ENCODE data around the gene HMGB1.

HMGB1 gene

GRCh38 chr13:30465593-30466357 lies at the start of gene HMGB1:
TSS of gene HMGB1 (minus strand) at chr13:30465936. CDS start at chr13:30463680, 2,256 bp downstream.
- peak; percentile 89 to 93 for DNase-seq (ENCODE audit: low read depth in 2 of 2)

DNA sequence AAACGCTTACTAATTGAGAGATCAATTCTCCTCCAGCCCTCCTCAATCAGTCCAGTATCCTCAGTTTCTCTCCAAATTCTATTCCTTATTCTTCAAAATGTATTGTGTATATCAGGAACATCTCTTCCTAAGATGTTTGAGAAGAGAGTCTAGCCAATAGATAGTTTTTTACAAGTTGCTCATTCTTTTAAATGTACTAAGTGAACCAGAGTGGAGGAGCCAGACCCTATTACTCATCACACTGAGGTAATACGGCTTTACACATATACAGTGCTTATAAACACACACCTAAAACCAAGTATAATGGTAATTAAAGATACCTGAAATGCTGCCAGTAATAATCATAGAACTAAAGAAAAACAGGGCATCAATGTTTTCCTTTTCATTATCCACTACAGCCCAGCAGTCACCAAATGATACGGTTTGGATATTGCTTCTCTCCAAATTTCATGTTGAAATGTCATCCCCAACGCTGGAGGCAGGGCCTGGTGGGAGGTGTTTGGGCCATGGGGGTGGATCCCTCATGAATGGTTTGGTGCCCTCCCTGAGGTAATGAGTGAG lies 45.2 kb upstream of the HMGB1 start:
- no peak for DNase-seq (ENCODE audit: low read depth in 2 of 2)

DNA sequence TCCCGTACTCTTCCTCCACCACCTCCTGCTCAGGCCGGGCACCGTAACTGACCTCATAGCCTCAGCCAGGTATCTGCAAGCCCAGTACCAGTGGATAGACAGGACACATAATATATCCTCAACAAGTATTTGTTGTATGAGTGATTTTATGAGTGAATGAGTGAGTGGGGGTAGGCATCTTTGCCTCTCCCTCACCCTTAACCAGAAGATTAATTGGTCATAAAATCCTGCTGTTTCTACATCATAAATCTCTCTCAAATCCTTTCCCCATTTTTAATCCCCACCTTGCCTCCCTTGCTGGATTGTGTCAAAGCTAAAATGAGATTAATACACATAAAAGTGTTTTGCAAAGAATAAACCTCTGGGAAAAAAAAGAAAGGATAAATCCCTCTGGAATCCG lies 44.4 kb upstream of the HMGB1 start:
- no peak for DNase-seq (ENCODE audit: low read depth in 2 of 2)

DNA sequence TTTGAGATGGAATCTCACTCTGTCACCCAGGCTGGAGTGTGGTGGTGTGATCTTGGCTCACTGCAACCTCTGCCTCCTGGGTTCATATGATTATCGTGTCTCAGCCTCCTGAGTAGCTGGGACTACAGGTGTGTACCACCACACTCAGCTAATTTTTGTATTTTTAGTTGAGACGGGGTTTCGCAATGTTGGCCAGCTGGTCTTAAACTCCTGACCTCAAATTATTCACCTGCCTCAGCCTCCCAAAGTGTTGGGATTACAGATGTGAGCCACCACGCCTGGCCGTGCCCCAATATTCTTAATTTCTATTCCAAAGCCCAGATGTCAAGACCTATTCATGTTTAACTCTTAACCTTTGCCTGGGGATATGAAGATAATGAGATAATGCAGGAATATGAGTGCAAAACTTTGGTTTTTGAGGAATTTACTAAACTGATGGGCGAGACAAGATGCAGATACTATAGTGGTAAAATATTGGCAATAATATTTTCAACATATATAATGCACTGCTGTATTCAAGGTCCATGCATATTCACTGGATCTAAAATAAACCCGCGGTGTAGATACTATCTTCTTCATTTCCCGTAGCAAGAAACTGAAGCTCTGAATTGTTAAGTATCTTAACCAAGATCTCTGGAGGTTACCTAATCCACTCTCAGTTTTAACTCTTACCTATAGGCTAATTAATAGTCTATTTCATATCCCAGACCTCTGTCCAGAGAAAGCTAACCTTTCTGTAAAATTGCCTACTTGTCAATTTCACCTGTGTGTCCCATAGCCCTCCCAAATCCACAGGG lies 43.7 kb upstream of the HMGB1 start:
- no peak for DNase-seq (ENCODE audit: low read depth in 2 of 2)

DNA sequence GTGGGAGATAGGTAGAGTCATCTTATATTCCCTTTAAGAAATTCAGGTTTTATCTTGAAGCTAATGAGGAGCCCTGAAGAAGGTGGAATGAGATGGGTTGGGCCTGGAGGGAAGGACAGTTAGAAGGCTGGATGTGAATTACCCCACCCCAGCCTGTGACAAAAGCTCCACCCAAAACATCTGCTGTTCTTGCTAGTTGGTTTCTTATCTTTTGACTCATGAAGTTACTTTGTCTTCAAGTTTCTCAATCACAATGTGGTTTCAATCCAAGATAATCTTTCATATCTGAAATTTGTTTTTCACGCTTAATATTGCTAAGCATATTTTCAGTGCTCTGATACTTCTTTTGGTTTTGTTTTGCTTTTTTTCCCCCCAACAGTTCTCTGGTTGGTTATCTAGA lies 38.3 kb upstream of the HMGB1 start:
- peak in 1 of 2 donors; percentile 2 for DNase-seq (ENCODE audit: low read depth in 2 of 2)

DNA sequence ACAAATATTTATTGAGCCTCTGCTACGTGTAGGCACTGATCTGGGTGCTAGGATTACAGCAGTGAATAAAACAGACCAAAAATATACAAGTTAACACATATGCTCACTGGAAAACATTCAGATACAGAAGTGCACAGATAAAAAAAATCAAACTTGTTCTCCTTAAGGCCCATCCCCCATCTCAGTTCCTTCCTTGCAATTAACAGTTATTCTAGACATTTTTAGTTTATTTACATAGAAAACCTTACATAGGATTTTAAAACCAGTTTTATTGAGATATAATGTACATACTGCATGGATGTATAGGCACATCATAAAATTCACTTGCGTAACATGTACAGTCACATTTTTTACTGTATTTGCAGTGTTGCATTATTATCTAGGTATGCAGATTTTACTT lies 36.5 kb upstream of the HMGB1 start:
- DNase-seq (ENCODE audit: low read depth in 2 of 2), result no peak

DNA sequence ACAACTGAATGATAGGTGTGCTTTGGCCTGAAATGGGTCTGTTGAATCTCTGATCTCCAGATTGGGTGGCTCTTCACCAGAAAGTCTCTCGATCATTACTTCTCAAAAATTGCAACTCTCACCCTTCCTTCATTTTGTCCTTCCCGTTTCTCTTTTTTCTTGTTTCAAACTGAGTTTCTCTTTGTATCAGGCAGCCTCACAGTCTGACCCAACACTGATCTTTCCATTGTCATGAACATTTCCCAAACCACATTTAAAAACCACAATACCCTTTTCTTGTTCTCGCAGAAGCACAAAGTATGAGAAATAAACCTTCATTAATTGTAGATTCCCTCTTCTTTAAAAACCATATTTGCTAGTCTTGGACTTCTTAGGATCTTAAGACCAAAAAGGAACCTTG lies 33.6 kb upstream of the HMGB1 start:
- no peak for DNase-seq (ENCODE audit: low read depth in 2 of 2)

DNA sequence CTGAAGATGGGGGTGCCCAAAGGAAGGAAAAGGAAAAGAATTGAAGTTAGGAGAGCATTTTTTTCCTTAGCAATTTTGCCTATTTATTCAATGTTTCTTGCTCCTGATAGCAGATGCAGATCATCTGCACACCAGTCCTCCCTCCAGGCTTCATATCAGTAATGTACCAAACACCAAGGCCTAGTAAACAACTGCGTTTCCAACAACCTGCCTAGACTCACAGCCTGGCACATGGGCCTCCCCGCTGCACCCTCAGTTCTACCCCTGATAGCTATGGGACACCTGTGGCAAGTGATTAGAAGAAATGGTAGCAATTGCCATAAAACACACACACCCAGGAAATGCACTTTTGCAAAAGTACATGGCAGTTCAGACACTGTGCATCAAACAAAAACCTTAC lies 30.4 kb upstream of the HMGB1 start:
- no peak for DNase-seq (ENCODE audit: low read depth in 2 of 2)

DNA sequence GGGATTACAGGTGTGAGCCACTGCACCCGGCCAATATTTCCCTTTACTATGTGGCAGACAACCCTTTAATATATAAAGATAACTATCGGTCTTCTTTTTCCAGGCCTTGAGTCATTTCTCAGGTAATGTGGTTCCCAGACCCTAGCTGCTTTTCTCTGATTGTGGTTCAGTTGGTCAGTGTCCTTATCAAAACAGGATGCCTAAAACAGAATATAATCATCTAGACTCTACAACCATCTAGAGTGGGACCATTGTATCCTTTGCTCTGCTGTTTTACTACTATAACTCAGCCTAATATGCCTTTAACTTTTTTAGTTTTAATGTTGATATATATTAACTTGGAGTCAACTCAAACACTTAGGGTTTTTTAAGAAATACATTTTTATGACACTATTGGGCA lies 30.0 kb upstream of the HMGB1 start:
- no peak for DNase-seq (ENCODE audit: low read depth in 2 of 2)

- DNase-seq (ENCODE audit: low read depth in 2 of 2), result no peak
Observed at GRCh38 chr13:30493658-30494381, 28.1 kb upstream of the HMGB1 start.

GRCh38 chr13:30487075-30487470 lies 21.3 kb upstream of the HMGB1 start:
- DNase-seq (ENCODE audit: low read depth in 2 of 2), result no peak

DNA sequence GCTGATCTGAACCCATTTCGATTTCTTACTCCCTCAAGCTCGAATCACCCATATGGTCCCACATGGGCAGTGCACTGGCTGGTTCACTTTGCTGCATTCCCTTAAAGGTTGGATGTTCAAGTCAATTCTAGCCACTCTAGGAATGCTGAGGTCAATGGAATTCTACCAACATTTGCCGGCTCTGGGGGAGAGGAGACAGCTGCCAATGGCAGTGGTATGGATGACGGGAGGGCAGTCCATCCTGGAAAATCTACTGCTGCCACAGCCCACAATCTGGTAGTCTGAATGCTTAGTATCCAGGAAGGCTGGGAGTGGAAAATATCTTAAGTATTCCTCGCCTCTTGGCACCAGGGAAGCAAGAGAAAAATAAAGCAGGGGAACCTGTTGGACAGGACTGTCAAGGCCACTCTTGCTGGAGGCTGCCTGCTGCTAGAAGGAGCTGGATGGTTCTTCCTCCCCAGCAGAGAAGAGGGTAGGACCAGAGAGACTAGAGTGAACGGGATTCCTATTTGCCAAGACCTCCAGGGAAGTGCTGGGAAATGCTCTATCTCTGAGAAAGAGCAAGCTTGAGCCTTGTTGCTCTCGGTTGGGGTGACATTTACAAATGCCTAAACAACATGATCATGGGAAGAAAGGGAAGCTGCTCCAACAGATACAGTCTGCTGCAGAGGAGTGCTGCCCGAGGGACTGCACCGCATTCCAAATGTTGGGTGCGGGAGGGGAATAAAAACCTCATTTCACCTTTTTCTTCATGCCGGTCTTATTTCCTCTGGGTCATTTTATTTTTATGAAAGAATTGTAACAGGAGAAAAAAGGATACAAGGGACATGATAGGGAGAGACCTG lies 20.7 kb upstream of the HMGB1 start:
- DNase-seq (ENCODE audit: low read depth in 2 of 2), result no peak

- DNase-seq (ENCODE audit: low read depth in 2 of 2), result no peak
Observed at GRCh38 chr13:30481241-30481760, 15.6 kb upstream of the HMGB1 start.

- DNase-seq (ENCODE audit: low read depth in 2 of 2), result no peak
Observed at GRCh38 chr13:30480292-30480950, 14.7 kb upstream of the HMGB1 start.

- no peak for DNase-seq (ENCODE audit: low read depth in 2 of 2)
Observed at GRCh38 chr13:30479883-30480219, 14.1 kb upstream of the HMGB1 start.

DNA sequence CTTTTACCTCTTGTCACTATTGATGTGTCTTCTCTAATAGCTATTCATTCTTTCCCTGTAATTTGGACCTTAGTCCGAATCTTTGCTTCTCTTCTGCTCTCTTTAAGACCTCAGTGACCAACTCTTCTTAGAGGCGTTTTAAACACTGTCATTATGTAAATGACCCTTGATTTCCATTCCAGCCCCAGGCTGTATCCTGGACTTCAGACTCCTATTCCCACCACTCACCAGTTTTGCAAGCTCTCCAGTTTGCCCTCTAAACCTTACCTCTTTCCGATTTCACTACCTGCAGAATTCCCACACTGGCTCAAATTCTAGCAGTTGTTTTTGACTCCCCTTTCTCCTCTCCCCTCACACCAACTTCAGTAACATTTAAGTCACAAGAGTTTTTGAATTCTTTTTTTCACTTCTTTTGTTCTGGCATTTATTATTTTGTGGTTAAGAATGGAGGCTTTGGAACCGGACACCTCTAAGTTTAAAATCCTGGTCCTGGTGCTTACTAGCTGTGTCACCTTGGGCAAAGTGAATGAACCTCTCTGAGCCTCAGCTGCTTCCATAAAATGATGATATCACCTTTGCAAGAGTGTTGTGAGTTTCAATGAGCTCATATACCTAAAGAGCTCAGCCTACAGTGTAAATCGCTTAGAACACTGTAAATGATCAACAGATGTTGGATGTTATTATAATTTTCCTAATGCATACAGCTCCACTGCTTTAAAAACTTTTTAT lies 13.6 kb upstream of the HMGB1 start:
- no peak for DNase-seq (ENCODE audit: low read depth in 2 of 2)

GRCh38 chr13:30477346-30478195 lies 11.8 kb upstream of the HMGB1 start:
- DNase-seq (ENCODE audit: low read depth in 2 of 2), result no peak

DNA sequence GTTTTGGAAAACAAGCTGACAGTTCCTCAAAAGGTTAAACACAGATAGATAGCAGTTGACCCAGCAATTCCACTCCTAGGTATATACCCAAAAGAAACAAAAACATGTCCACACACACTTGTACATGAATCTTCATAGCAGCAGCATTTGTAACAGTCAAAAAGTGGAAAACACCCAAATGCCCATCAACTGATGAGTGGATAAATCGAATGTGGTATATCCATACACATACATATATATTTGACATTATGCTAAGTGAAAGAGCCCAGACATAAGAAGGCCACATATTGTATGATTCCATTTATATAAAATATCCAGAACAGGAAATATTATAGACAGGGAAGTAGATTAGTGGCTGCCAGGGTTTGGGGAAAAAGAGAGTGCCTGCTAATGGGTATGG lies 7.9 kb upstream of the HMGB1 start:
- no peak for DNase-seq (ENCODE audit: low read depth in 2 of 2)

DNA sequence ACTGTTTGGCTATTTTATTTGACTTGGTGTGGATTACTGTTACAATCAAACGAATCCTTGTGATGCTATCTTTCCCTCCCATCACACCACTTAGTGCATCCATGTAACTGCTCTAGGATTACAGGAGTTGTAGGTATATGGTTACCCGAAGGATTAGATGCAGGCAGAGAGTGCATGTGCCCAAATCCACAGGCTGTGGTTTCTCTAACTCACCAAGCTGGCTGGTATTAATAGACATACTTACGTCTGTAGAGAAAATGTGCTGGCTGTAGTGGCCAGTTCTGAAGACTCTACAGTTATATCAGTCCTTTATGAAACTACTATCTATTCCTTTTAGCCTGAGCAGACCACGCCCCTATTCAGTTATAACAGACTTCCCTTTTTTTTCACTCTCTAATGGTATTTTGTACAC lies 1.1 kb upstream of the HMGB1 start:
- no peak for DNase-seq (ENCODE audit: low read depth in 2 of 2)

All from stimulated activated CD4-positive, alpha-beta T cell treated with anti-CD3 and anti-CD28 coated beads, Interleukin-4, amount 100 ng/mL, for 48 hours (primary cell).